Gastrocnemius medialis (tissue), 4 donors: ENCODE measurements around the gene CMTR1. TPM values are rescaled to one million over a fixed set of nuclear protein-coding genes. Genes with fewer than 3 reads are reported as not detected.

ENCODE experiments used
- ATAC-seq, 2 donors: fragments of 150-250 bp; one replicate each; pipeline ENCODE4 v1.9.1; 2016
- DNase-seq, 2 donors: peaks; one replicate each; pipeline ENCODE4 v3.0.0-alpha.2; 2019
- H3K27ac ChIP-seq, 4 donors: fragments of 200-600 bp; sonication (generic); 1 replicate in 1 of 4; 2 replicates in 3 of 4; pipeline ENCODE4 v1.5.1; 2016 to 2018; ENCODE audit warnings: mild to moderate bottlenecking in 2 of 4, moderate library complexity in 1 of 4
- H3K27me3 ChIP-seq, 3 donors: fragments of 200-600 bp; sonication (generic) in 2 of 3; 1 replicate in 1 of 3; 2 replicates in 2 of 3; pipeline versions ENCODE4 v1.5.1 to v1.6.0; 2016 to 2019; ENCODE audit warnings: mild to moderate bottlenecking in 1 of 3, moderate library complexity in 1 of 3
- H3K36me3 ChIP-seq, 2 donors: fragments of 200-600 bp; sonication (generic) in 1 of 2; one replicate each; pipeline ENCODE4 v1.5.1; 2017 to 2018
- H3K4me1 ChIP-seq, 2 donors: fragments of 200-600 bp; sonication (generic) in 1 of 2; one replicate each; pipeline ENCODE4 v1.5.1; 2016 to 2017; ENCODE audit warnings: mild to moderate bottlenecking in 2 of 2
- H3K4me3 ChIP-seq, 4 donors: fragments of 200-600 bp; sonication (generic) in 3 of 4; 1 replicate in 1 of 4; 2 replicates in 3 of 4; pipeline ENCODE4 v1.5.1; 2016 to 2019; ENCODE audit warnings: mild to moderate bottlenecking in 2 of 4
- H3K9me3 ChIP-seq, 3 donors: fragments of 200-600 bp; sonication (generic) in 2 of 3; 1 replicate in 1 of 3; 2 replicates in 2 of 3; pipeline ENCODE4 v1.5.1; 2016 to 2019
- POLR2A ChIP-seq, 2 donors: fragments of 450-650 bp; IDR thresholded peaks; one replicate each; pipeline ENCODE4 v1.6.1; 2017; ENCODE audit warnings: antibody characterized with exemption in 2 of 2, mild to moderate bottlenecking in 2 of 2, moderate library complexity in 2 of 2
- in situ Hi-C, 4 donors: fragments of 200-750 bp; cut with MboI; loops; one replicate each; pipeline versions ENCODE4 v1.15.0 to v1.8.0; 2017; ENCODE audit warnings: low sequenced_read_pairs in 4 of 4
- intact Hi-C: fragments of 100-400 bp; cut with DNase I; formaldehyde crosslinking; loops from one replicate; pipeline ENCODE4 v1.15.1; 2023; ENCODE audit warnings: low total_unique reads
- total RNA-seq, 4 donors: library from RNA; depleted of rRNA; stranded (reverse); fragments of >200 nt; gene quantifications; one replicate each; pipeline versions ENCODE4 v1.1.0 to v1.2.3, GENCODE V29; 2016
- TF ChIP-seq, protein P1 (sequence below), 5 experiments: fragments of 450-650 bp in 3 of 5; fragments of 200-600 bp in 2 of 5; sonication (generic) in 2 of 5; IDR thresholded peaks in 4 of 5; conservative IDR thresholded peaks in 1 of 5; 1 replicate in 4 of 5; 2 replicates in 1 of 5; pipeline ENCODE4 v1.5.1; 2016 to 2019; ENCODE audit warnings: antibody characterized with exemption in 5 of 5, mild to moderate bottlenecking in 3 of 5, moderate library complexity in 3 of 5

The CMTR1 gene
- total RNA-seq, 4 donors from 2014 or later = 18.2 to 34.6 (median 25.4) TPM

DNA sequence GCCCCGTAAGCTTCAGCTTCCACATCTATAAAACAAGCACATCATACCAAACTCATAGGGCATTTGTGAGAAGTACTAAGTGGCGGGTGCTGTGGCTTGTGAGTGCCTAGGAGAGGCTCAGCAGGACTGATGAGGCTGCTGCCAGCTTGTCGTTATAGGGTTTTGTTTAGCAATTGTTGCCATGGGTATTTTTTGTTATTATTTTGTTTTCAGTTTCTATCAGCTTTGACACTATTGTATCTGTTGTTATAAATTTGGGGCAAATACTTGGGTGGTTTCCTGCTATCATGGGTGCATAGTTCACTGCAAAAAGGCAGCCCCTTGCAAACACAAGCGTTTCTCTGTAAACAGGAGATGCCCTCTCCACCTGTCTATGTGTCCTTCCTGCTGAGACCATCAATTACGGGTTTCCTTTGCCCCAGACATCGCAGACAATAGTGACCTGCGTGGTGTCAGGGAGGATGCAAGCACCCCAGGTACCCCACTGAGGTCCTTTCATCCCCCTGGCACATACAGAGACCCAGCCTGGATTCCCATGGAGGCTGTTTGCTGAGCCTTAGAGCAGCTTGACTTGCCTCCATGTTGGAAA lies 69.8 kb downstream of the CMTR1 start:
- ATAC-seq (no peak), DNase-seq (no peak)
- TF ChIP-seq, protein P1, sequence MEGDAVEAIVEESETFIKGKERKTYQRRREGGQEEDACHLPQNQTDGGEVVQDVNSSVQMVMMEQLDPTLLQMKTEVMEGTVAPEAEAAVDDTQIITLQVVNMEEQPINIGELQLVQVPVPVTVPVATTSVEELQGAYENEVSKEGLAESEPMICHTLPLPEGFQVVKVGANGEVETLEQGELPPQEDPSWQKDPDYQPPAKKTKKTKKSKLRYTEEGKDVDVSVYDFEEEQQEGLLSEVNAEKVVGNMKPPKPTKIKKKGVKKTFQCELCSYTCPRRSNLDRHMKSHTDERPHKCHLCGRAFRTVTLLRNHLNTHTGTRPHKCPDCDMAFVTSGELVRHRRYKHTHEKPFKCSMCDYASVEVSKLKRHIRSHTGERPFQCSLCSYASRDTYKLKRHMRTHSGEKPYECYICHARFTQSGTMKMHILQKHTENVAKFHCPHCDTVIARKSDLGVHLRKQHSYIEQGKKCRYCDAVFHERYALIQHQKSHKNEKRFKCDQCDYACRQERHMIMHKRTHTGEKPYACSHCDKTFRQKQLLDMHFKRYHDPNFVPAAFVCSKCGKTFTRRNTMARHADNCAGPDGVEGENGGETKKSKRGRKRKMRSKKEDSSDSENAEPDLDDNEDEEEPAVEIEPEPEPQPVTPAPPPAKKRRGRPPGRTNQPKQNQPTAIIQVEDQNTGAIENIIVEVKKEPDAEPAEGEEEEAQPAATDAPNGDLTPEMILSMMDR (IDR thresholded peaks at IDR 0.05 in 4 of 5, conservative IDR thresholded peaks at IDR 0.05 in 1 of 5) = no peak
- no peak for TF ChIP-seq POLR2A (IDR thresholded peaks at IDR 0.05)
- intact Hi-C loops = no loop called here
- no peaks in the 10 kb centered on the region for H3K9me3 ChIP-seq
- no peak overlapping the region for H3K27ac ChIP-seq
- peaks cover 8% of the 10 kb centered on the region in 2 donors for H3K4me1 ChIP-seq
- in situ Hi-C loops = no loop called here
- no peak overlapping the region for H3K4me3 ChIP-seq
- no peaks in the 10 kb centered on the region for H3K27me3 ChIP-seq
- no peaks in the 10 kb centered on the region for H3K36me3 ChIP-seq

DNA sequence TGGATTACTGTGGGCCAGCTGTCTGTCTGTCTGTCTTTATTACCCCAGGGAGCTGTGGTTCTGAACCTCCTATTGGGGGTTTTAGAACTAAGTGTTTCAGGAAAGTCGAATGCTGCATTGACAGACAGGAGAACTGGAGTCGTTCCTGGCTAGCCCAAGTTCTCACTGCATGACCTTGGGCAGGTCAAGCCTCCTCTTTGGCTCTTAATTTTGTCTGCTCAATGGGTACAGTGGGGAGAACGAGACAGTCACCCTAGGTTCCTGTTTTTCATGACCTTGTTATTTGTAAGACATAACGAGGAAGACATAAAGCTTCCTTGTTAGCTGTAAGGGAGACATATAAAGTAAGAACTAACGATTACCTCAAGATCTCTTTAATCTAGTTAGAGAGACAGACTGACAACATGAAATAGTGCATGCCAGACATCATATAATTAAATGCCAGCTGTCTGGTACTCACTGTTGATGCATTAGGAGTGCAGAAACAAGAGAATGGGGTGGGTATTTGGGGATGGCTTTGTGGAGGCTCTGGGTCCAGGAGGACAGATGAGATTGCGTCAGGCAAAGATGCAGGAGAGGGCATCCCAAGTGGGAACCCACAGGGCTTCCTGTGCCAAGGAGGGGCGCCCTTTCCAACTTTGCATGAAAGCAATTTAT lies 70.4 kb downstream of the CMTR1 start:
- H3K4me3 ChIP-seq = no peak overlapping the region
- no peak overlapping the region for H3K27ac ChIP-seq
- in situ Hi-C loops = no loop called here
- DNase-seq (no peak), ATAC-seq (no peak)
- no peaks in the 10 kb centered on the region for H3K36me3 ChIP-seq
- intact Hi-C loops = no loop called here
- TF ChIP-seq POLR2A (IDR thresholded peaks at IDR 0.05) = no peak
- TF ChIP-seq, protein P1 (IDR thresholded peaks at IDR 0.05 in 4 of 5, conservative IDR thresholded peaks at IDR 0.05 in 1 of 5) = no peak
- peaks cover 8% of the 10 kb centered on the region in 2 donors for H3K4me1 ChIP-seq
- no peaks in the 10 kb centered on the region for H3K27me3 ChIP-seq
- no peaks in the 10 kb centered on the region for H3K9me3 ChIP-seq

DNA sequence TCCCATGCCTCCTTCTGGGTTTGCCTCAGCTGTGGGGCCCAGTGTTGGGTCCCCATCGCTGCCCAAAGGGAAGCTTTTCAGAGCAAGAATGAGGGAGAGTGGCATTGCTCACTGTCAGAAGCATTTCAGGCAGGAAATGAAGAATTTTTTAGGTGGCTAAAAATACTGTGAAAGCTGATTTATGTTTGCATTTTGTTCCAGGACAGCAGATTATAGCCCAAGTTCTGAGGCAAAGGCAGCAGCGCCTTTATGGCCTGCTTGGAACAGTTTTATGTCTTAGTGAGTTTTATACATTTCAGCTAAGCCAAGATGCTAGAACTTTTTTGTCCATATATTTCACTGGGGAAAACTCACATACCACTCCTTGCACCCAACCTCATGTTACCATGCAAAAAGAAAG lies 71.0 kb downstream of the CMTR1 start:
- H3K36me3 ChIP-seq = no peaks in the 10 kb centered on the region
- ATAC-seq (no peak), DNase-seq (no peak)
- no peak overlapping the region for H3K4me3 ChIP-seq
- H3K9me3 ChIP-seq = no peaks in the 10 kb centered on the region
- in situ Hi-C loops = no loop called here
- no peaks in the 10 kb centered on the region for H3K27me3 ChIP-seq
- peaks cover 5 to 6% of the 10 kb centered on the region in 2 donors for H3K4me1 ChIP-seq
- no peak overlapping the region for H3K27ac ChIP-seq
- intact Hi-C loops = no loop called here
- TF ChIP-seq, protein P1 (IDR thresholded peaks at IDR 0.05 in 4 of 5, conservative IDR thresholded peaks at IDR 0.05 in 1 of 5) = no peak

DNA sequence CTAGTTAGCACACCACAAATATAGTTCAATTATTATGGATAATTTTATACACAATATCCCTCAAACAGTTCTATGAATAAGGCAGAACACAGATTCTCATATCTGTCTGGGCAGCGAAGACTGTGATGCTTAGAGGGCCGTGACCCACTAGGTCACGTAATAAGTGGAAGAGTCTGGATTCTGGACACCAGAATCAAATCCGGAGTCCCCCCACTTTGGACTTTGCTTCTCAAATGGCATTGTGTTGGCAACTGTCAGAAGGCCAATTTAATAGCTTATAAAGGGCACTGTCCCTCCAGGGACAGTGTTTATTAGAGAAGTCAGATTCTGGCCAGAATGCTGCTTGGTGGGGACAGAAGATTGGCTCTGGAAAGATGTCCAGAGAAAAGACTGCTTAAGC lies 73.5 kb downstream of the CMTR1 start:
- H3K27me3 ChIP-seq = no peaks in the 10 kb centered on the region
- intact Hi-C loops (no loop called here), in situ Hi-C loops (no loop called here)
- no peak for ATAC-seq
- no peaks in the 10 kb centered on the region for H3K36me3 ChIP-seq
- no peaks in the 10 kb centered on the region for H3K9me3 ChIP-seq
- TF ChIP-seq, protein P1 (IDR thresholded peaks at IDR 0.05 in 4 of 5, conservative IDR thresholded peaks at IDR 0.05 in 1 of 5) = no peak
- no peak for TF ChIP-seq POLR2A (IDR thresholded peaks at IDR 0.05)
- no peak overlapping the region for H3K4me3 ChIP-seq
- no peaks in the 10 kb centered on the region for H3K4me1 ChIP-seq
- no peak overlapping the region for H3K27ac ChIP-seq
- no peak for DNase-seq
